ENCODE measurements around the gene WNK1. TPM values are rescaled to one million over a fixed set of nuclear protein-coding genes. Genes with fewer than 3 reads are reported as not detected.
"Not testable (repeated sequence)": the region's sequence is repeated elsewhere in the genome, so short reads cannot be mapped to it uniquely, and the experiment has no call there.

Gene WNK1
- total RNA-seq, 2 experiments from 2014 or later, result 162 to 170 TPM

- H3K4me3 Mint-ChIP-seq, result no peak overlapping the region
- peaks cover 61% of the 10 kb centered on the region for H3K4me1 Mint-ChIP-seq
- no peak overlapping the region for H3K27ac Mint-ChIP-seq
Measured at GRCh38 chr12:774051-774614, 21.8 kb downstream of the WNK1 start.

DNA sequence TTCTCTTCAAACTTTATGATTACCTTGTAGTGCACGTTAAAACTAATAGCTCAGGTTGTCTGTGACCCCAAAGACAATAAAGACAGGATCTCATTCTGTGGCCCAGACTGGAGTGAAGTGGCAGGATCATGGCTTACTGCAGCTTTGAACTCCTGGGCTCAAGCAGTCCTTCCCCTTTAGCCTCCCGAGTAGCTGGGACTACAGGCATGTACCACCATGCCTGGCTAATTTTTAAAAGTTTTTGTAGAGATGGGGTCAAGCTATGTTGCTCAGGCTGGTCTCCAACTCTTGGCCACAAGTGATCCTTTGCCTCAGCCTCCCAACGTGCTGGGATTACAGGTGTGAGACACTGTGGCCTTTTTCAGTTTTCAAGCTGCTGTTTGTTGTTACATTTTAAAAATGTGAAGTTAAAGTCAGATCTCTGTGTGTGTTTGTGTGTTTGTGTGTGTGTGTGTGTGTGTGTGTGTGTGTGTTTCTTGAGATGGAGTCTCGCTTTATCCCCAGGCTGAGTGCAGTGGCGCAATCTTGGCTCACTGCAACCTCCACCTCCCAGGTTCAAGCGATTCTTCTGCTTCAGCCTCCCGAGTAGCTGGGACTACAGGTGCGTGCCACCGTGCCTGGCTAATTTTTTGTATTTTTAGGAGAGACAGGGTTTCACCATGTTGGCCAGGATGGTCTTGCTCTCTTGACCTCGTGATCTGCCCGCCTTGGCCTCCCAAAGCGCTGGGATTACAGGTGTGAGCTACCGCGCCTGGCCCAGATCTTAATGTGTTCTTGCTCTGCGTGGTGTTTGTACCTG lies 23.8 kb downstream of the WNK1 start:
- POLR2A ChIA-PET; DNase-seq; H3K27me3 Mint-ChIP-seq; H3K9me3 Mint-ChIP-seq; H3K4me3 Mint-ChIP-seq; H3K36me3 Mint-ChIP-seq (ENCODE audit: low read depth): not testable (repeated sequence)
- peaks cover 72% of the 10 kb centered on the region for H3K4me1 Mint-ChIP-seq
- peak overlapping the region; percentile 63 for H3K27ac Mint-ChIP-seq
- CTCF ChIA-PET, result interaction anchor here (0.6 to 2.4 kb wide), 12 partner anchors 8 to 200 kb away, joined by 3 to 12 read pairs (median 4); no protein-coding TSS in a partner anchor

More at GRCh38 chr12:774051-774614, 21.8 kb downstream of the WNK1 start:
- no peaks in the 10 kb centered on the region for H3K27me3 Mint-ChIP-seq
- no peaks in the 10 kb centered on the region for H3K9me3 Mint-ChIP-seq
- ChIA-PET CTCF (interaction anchor here (1.7 kb wide), 1 partner anchor 198 kb away, joined by 4 read pairs; no protein-coding TSS in a partner anchor), POLR2A (no interaction called here)
- H3K36me3 Mint-ChIP-seq (ENCODE audit: low read depth), result peaks cover 5% of the 10 kb centered on the region
- no peak for DNase-seq

GRCh38 chr12:776772-777373 lies 24.5 kb downstream of the WNK1 start:
- H3K27ac Mint-ChIP-seq; H3K27me3 Mint-ChIP-seq; POLR2A ChIA-PET; H3K4me3 Mint-ChIP-seq; H3K9me3 Mint-ChIP-seq; H3K36me3 Mint-ChIP-seq (ENCODE audit: low read depth); DNase-seq: not testable (repeated sequence)
- CTCF ChIA-PET, result interaction anchor here (1.0 to 2.4 kb wide), 8 partner anchors 9 to 201 kb away, joined by 3 to 12 read pairs (median 5); no protein-coding TSS in a partner anchor
- peaks cover 72% of the 10 kb centered on the region for H3K4me1 Mint-ChIP-seq

- Mint-ChIP-seq H3K4me1 (peaks cover 71% of the 10 kb centered on the region), H3K27ac (no peak overlapping the region), H3K36me3 (ENCODE audit: low read depth) (peaks cover 5% of the 10 kb centered on the region), H3K27me3 (no peaks in the 10 kb centered on the region), H3K4me3 (no peak overlapping the region), H3K9me3 (no peaks in the 10 kb centered on the region)
- ChIA-PET POLR2A (no interaction called here), CTCF (interaction anchor here (1.0 to 2.4 kb wide), 7 partner anchors 9 to 202 kb away, joined by 3 to 12 read pairs (median 5); no protein-coding TSS in a partner anchor)
- DNase-seq, result no peak
Measured at GRCh38 chr12:777550-778047, 25.2 kb downstream of the WNK1 start.

DNA sequence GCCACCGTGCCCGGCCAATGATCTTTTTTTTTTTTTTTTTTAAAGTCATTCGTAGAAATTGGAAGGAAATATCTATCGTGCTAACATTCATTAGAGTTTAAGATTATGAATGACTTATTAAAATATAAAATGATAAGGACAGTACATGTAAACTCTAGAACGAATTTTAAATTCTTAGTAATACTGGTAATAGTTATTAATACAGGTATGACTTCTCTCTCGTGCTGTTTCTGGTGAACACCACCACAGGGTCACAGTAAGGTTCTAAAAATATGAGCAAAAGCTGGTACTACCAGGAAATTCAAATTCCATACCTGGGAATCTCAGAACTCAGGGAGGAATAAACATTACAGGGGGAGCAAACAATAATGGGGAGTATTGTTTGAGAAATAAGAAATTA lies 26.2 kb downstream of the WNK1 start:
- POLR2A ChIA-PET, result no interaction called here

DNA sequence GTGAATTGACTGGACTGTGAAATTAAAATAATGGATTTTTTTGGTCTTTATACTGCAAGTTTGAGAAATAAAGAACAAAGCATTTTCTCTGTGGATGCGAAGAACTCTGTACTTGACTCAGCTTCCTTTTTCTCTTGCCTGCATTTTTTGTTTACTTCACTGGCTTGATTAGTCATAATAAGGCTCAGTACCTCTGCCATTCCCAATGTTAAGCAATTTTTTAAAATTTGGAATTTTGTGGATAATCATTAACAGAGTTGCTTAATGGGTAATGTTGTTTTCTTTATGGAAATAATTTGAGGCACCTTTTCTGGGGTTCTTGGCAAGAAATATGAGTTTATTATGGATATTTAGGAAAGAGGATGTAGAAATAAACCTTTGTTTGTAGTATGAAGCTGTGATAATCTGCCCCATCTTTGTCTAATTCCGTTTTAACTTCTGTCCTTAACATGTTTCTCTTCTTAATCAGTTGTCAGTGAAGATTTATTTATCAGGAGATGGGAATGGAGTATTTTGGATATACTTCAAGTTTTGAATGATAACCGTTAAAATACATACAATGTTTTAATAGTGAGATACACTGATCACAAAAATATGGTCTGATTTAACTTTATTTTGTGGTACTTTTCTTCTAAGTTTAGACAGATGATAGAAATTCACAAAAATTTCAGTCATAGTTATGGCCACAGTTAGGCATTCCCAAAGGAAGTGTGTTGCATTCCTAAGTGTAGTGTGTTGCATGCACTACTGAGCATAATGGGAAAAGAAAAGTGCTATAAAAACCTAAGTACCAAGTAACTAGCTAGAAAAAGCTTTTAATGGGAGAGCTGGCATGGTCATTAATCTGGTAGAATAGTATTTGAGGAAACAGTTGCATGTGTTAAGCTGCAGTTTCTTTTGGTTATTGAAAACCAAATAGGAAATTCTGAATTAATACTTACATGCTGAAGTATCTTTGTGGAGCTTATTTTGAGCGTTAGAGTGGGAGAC lies 27.7 kb downstream of the WNK1 start:
- Mint-ChIP-seq H3K9me3 (no peaks in the 10 kb centered on the region), H3K27me3 (no peaks in the 10 kb centered on the region), H3K27ac (peak overlapping the region; percentile 80), H3K4me3 (peak overlapping the region; percentile 64), H3K36me3 (ENCODE audit: low read depth) (peaks cover 2% of the 10 kb centered on the region), H3K4me1 (peaks cover 59% of the 10 kb centered on the region)
- ChIA-PET CTCF (interaction anchor here (0.6 to 2.1 kb wide), 3 partner anchors 13 to 204 kb away, joined by 3 to 5 read pairs (median 3); no protein-coding TSS in a partner anchor), POLR2A (no interaction called here)
- no peak for DNase-seq

More for the DNA sequence above, 26.2 kb downstream of the WNK1 start:
- Mint-ChIP-seq H3K9me3 (no peaks in the 10 kb centered on the region), H3K36me3 (ENCODE audit: low read depth) (peaks cover 3% of the 10 kb centered on the region), H3K4me3 (peak overlapping the region; percentile 60), H3K27me3 (no peaks in the 10 kb centered on the region), H3K27ac (peak overlapping the region; percentile 57), H3K4me1 (peaks cover 63% of the 10 kb centered on the region)
- no peak for DNase-seq
- CTCF ChIA-PET, result interaction anchor here (1.2 to 2.1 kb wide), 2 partner anchors 14 to 202 kb away, joined by 3 to 5 read pairs; no protein-coding TSS in a partner anchor

DNA sequence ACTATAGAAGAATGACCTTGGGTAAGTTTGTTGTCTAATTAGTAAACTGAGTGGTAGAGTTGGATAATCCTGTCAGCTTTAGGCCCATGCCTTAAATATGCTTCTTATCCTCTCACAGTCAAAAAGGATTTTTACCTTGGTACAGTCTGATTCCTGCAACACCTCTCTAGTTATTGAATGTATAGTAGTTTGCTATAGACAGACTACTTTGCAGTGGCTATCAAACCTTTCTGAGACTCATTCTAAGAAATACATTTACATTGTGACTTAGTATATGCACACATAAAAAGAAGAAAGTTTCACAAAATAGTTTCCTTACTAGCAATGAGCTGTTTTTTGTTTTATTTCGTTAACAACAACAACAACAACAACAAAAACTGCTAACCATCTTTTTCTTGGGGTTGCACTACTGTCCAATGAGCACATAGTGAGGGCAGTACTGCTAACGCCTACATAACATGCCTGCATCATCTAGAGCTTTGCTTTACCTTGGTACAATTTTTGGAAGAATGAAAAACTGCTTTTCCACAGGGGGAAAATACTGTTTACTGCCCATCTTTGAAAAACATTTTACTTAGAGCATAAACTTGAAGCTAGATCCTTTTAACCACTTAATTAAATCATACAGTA lies 28.5 kb downstream of the WNK1 start:
- Mint-ChIP-seq H3K4me3 (no peak overlapping the region), H3K9me3 (no peaks in the 10 kb centered on the region), H3K4me1 (peaks cover 58% of the 10 kb centered on the region), H3K27me3 (no peaks in the 10 kb centered on the region), H3K27ac (no peak overlapping the region), H3K36me3 (ENCODE audit: low read depth) (peaks cover 3% of the 10 kb centered on the region)
- ChIA-PET CTCF (interaction anchor here (0.6 to 2.1 kb wide), 3 partner anchors 27 to 205 kb away, joined by 3 to 5 read pairs (median 3); no protein-coding TSS in a partner anchor), POLR2A (no interaction called here)
- DNase-seq, result no peak

DNA sequence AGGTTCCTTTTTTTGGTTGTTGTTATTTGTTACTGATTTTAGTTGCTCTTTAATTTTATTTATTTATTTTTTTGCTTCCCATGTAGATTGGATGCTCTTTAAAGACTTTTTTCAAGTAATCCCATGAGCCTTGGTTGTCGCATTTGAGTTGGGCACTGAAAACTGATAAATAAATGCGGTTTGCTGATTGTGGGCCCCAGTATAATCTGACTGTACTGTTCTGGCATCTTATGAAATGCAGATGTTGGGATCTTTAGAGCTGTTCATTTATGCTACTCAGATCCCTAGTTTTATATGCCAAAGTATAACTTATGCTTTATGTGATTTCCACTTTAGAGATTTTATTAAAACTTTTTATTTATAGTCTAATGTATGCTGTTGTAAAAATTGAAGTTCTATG lies 33.3 kb downstream of the WNK1 start:
- H3K36me3 Mint-ChIP-seq (ENCODE audit: low read depth), result peaks cover 9% of the 10 kb centered on the region
- no peaks in the 10 kb centered on the region for H3K9me3 Mint-ChIP-seq
- H3K4me1 Mint-ChIP-seq, result peaks cover 51% of the 10 kb centered on the region
- H3K4me3 Mint-ChIP-seq, result no peak overlapping the region
- no peaks in the 10 kb centered on the region for H3K27me3 Mint-ChIP-seq
- H3K27ac Mint-ChIP-seq, result no peak overlapping the region
- no peak for DNase-seq
- POLR2A ChIA-PET, result no interaction called here
- CTCF ChIA-PET, result no interaction called here

- no peaks in the 10 kb centered on the region for H3K27me3 Mint-ChIP-seq
- H3K4me1 Mint-ChIP-seq, result peaks cover 53% of the 10 kb centered on the region
- H3K27ac Mint-ChIP-seq, result no peak overlapping the region
- ChIA-PET POLR2A (no interaction called here), CTCF (interaction anchor here (0.5 to 2.7 kb wide), 3 partner anchors 37 to 212 kb away, joined by 3 to 6 read pairs (median 3); no protein-coding TSS in a partner anchor)
- peaks cover 12% of the 10 kb centered on the region for H3K36me3 Mint-ChIP-seq (ENCODE audit: low read depth)
- DNase-seq, result no peak
- no peaks in the 10 kb centered on the region for H3K9me3 Mint-ChIP-seq
- no peak overlapping the region for H3K4me3 Mint-ChIP-seq
Measured at GRCh38 chr12:788288-788687, 35.9 kb downstream of the WNK1 start.

DNA sequence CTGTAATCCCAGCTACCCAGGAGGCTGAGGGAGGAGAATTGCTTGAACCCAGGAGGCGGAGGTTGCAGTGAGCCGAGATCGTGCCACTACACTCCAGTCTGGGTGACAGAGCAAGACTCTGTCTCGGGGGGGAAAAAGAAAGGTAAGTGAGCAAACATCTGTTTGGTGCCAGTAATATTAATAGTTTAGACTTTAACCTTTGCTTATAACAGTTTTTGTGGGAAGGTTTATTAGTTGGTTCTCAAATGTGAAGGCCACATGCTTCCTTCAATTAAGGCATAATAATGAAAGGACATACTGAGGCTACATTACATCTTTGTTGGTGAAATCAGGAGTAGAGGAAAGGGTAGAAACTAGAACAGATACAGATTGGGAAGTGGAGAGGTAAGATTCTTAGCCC lies 36.4 kb downstream of the WNK1 start:
- DNase-seq, H3K27me3 Mint-ChIP-seq, H3K4me3 Mint-ChIP-seq, POLR2A ChIA-PET, H3K27ac Mint-ChIP-seq, H3K9me3 Mint-ChIP-seq: not testable (repeated sequence)
- Mint-ChIP-seq H3K36me3 (ENCODE audit: low read depth) (peaks cover 13% of the 10 kb centered on the region), H3K4me1 (peaks cover 57% of the 10 kb centered on the region)
- CTCF ChIA-PET, result interaction anchor here (2.7 kb wide), 1 partner anchor 212 kb away, joined by 6 read pairs; no protein-coding TSS in a partner anchor

DNA sequence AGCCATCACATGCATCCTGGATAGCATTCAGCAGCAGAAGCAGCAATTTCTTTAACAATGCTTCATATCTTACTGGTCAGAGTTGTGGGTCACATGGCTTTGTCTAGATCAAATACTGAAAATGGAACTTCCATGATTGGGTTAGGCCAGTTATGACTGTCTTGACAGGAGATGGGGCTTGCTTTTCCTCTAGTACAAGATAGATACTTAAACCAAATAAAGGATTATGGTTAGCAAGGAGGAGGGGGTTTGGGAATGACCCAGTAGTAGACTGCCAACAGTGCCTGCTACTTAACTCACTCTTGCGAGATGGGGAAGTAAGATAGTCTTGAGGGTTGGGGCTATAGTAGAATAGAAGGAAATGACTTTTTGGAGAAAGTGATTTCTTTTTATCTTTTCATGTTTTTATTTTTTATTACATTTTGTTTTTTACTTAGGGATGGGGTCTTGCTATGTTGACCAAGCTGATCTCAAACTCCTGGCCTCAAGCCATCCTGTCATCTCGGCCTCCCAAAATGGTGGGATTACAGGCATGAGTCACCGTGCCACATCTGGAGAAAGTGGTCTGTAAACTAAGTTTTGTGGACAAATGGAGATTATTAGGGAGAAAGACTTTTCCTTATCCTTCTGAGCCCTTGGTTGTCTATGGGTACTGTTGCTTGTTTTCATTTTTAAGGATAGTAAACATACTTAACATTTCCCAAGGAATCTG lies 37.6 kb downstream of the WNK1 start:
- Mint-ChIP-seq H3K27ac (no peak overlapping the region), H3K4me1 (peaks cover 64% of the 10 kb centered on the region), H3K27me3 (no peaks in the 10 kb centered on the region), H3K4me3 (no peak overlapping the region), H3K9me3 (peaks cover 3% of the 10 kb centered on the region), H3K36me3 (ENCODE audit: low read depth) (peaks cover 20% of the 10 kb centered on the region)
- POLR2A ChIA-PET, result interaction anchor here (0.5 kb wide), 1 partner anchor 68 kb away, joined by 8 read pairs; no protein-coding TSS in a partner anchor
- CTCF ChIA-PET, result no interaction called here
- DNase-seq, result no peak

Data from activated CD4-positive, alpha-beta T cell treated with anti-CD3 and anti-CD28 coated beads, Interleukin-2, amount 10 ng/mL, durations not matched to agents 7 days and 5 days (primary cell).